ENCODE measurements around the gene NPHP3.

GRCh38 chr3:132643366-132643765, 78.8 kb downstream of the NPHP3 start:
- TF ChIP-seq CTCF (IDR thresholded peaks at IDR 0.05) (no peak), EZH2 (IDR thresholded peaks at IDR 0.05; ENCODE audit: borderline replicate concordance, insufficient read depth, low read depth, low read length, poor library complexity, severe bottlenecking) (no peak)

Data from B cell (primary cell).